Measurements from ENCODE around the gene PPP1CA.
A peak's percentile ranks its signal among the peaks of the same experiment; 100 is the strongest.

Gene PPP1CA

DNA sequence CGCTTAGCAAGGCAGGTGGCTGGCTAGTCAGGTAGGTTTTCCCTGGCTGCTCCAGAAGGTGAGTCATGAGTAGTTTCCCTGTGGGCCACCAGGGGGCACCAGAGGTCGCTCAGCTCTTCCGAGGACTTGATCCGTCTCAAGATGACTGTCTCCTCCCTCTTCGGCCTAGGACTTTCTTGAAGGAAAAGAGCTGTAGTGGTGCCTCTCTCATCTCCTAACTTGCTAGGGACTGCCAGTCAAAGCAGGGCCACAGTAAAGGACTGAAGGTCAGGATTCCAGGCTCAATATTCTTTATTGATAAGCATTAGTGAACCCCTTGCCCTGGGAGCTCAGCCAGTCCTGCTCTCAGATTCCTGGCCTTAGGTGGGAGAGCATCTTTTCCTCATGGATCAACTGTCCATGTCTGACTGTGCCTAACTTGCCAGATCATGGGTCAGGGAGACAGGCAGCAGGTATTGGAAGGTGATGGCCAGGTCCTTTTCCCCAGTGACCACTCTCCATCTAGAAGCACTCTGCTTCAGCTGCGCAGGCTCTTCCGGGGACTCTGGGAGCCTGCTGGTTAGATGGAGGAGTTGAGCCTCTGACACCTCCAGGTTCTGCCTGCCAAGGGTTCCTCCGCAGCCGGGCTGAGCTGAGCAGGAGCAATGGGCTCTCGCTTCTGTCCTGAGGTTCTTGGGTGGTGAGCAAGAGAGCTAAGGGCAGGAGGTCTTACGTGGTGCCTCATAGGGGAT is 50.2 kb downstream of the PPP1CA start:
- peak; percentile 66 for DNase-seq (ENCODE audit: low spot score)

DNA sequence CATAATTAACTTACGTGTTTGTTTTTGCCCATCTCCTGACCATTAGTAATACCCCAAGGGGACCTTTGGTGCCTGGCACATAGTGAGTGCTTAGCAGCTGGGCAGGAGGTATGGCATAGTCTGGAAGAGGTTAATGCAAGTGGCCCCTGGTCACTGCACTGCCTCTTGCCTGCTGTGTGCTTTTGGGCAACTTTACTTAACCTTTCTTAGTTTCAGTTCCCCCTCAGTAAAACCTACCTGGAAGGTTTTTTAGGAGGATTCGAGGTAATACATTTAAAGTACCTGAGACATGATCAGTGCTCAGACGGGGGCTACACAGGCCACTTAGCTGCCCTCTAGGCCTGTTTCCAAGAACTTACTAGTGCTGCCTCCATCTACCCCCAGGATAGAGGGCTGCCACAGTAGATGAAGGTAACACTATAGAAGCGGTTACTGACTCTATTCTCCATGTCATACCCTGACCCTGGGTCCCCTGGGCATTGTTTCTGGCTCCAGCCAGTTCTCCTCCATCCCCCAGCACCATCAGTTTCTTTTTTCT is 51.7 kb downstream of the PPP1CA start:
- no peak for DNase-seq (ENCODE audit: low spot score)

DNA sequence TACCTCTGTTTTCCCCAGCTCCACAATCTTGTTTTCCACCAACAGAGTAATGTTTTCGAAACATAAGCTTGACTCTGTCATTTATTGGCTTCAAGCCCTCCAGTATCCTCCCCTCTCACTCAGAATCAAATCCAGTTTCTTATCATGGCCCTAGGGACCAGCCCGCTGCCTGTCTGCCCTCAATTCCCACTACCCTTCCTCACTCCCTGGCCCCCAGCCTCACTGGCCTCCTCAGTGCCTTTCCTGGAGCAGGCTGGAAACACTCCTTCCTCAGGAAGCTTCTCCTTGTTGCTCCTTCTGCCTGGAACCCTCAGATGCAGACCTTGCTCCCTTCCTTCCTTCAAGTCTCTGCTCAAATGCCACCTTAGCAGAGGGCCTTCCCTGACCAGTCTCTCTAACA is 52.2 kb downstream of the PPP1CA start:
- no peak for DNase-seq (ENCODE audit: low spot score)

DNA sequence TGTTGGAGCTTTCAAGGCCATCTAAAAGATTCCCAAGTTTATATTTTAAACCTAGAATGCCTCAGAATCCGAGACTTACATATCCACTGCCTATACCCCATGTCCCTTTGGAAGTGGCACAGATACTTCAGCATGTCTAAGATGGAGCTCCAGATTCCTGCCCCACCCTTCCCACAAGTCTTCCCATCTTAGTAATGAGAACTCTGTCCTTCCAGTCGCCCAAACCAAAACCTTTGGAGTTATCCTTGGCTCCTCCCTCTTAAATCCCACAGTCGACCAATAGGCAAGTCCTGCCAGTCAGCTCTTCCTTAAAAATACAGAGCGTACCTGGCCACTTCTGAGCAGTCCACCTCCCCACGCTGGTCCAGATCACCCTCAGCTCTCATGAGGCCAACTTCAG is 52.6 kb downstream of the PPP1CA start:
- no peak for DNase-seq (ENCODE audit: low spot score)
